Stimulated activated CD4-positive, alpha-beta T cell treated with anti-CD3 and anti-CD28 coated beads, Interleukin-1b, Interleukin-23, amount 100 ng/mL, for 4 hours (primary cell): ENCODE results near the gene CCDC90B.
"Not testable (repeated sequence)": the region's sequence is repeated elsewhere in the genome, so short reads cannot be mapped to it uniquely, and the experiment has no call there.

Source experiments
- DNase-seq, 2 donors: peaks; one replicate each; pipeline ENCODE4 v3.0.0-alpha.2; 2020; ENCODE audit warnings: low read depth in 2 of 2

CCDC90B gene, protein sequence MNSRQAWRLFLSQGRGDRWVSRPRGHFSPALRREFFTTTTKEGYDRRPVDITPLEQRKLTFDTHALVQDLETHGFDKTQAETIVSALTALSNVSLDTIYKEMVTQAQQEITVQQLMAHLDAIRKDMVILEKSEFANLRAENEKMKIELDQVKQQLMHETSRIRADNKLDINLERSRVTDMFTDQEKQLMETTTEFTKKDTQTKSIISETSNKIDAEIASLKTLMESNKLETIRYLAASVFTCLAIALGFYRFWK

DNA sequence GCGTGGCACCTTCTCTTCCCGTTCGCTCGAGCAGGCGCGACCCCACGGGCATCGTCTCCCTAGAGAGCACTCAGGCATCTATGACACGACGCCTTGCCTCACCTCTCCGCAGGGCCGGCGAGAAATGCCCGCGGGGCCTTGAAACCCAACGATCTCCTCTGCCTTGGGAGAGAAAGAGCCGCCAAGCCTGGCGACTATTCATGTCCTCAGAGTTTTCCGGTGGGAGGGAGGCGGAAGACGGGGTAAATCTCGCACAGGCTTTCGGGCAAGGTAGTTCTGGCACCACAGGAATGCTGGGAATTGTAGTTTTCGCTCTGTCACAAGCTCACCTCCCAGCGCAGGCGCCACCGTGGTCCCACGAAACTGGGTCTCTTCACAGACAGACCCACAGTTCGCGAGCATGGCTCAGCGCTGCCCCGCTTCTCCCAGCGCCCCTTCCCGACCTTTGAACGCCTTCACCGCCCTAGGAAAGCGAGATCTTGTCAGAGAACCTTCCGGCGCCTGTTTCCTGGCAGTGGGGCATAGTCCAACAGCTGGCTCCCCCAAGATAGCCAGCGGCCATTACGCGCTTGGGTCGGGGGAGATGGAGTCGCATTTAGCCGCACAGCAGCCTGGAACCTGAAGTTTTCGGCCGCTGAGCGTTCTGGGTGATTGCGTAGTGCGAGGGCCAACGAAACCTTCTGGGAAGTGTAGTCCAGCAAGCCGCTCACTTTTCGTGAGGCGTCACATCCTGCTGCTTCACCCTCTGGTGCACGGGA, at the start of gene CCDC90B:
CCDC90B (minus strand) TSS at position 597 of the 758 bp plus-strand sequence; CDS start at position 202, 395 bp downstream.
- peak; percentile 78 to 83 for DNase-seq

DNA sequence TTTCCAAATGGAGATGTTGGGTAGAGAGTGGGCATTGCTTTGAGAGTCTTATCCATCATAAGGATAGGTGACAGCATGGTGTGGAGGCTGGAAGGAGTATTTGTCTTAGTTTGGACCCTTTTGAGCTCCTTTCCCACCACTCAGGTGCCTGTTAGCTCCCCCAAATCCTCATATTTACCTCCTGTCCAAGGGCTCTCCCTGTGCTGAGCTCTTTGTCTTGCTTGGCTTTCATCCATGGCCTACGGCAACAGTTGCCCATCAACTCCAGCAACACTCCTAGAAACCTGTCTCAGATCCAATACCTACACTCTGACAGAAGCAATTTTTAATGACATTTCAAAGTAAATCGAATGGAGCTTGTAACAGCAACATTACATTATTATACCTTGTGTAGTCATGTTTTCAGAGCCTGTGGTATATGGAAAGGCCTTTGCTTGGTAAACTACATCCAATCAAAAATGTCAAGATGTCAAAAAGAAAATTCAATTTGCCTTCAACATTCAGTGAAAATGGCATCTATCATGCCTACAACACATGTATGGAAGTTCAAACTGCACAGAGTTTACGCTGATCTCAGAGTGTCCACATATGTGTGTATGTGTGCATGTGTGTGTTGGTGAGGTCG, 49.4 kb upstream of the CCDC90B start:
- no peak for DNase-seq

DNA sequence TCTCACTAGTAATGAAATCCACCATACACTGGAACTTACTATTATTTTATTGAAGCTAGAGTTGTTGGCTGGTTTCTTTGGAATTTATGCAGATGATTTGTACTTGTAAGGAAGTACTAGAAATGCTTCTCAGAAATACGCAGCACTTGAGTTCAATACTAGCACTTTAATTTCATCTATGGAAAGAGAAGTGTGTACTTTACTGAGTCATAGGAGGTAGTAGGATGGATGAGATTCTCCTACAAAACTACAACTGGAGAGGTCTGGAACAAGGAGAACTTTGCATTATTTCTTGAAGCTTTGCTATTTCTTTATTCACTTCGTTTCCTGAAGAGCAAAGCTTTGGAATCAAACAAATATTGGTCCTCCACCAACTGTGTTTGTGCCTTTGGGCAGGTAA, 44.1 kb upstream of the CCDC90B start:
- no peak for DNase-seq

DNA sequence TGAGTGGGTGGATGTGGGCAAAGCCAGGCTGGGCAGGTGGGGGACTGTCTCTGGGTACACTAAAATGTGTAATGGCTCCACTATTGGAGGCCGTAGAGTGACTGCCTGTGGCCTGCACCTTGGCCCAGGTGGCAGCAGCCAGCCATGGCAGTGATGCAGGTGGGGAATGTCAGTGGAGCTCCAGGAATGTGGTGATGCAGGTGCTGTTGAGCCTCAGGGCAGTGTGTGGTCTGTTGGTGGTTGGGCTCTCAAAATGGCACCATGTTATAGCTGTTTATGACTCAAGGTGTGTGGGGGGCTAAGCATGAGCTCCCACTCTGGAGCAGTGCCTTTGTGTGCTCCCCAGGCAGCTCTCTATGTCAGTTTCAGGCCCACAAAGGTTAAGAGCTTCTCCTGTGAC, 40.2 kb upstream of the CCDC90B start:
- DNase-seq = no peak

DNA sequence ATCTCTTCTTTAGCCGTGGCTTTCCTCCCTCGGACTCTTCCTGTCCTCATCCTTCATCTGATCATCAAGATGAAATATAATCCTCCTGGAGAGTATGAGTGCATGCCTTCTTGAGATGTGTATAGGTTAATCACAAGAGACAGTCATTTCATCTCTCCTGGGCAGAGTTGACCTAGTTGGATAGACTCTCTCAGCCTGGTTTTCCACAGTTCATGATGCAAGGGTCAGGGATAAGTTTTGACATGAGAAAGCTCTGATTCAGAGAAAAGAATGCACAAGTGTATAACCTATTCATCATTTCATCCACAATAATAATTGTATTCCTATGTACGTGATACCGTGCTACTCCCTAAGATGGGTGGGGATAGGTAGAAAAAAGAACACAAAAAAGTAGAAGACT, 33.2 kb upstream of the CCDC90B start:
- DNase-seq = no peak

DNA sequence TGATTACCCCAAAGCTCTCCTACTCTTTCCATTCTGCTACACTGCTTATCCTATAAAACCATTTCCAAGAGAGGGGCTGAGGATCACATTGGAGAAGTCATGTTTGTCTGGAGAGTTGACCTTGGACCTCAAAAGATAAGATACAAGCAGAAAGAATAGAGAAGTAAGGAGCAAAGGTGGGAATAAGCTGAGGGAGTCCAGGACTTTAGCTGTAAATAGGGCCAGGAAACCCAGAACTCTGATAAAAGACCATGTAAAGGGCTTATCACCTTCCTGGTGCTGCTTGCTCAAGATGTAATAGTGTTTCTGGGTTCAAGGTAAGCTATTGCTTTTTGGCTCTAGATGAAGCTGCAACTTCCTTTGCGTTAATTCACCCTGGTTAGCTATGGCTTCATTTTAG, 32.8 kb upstream of the CCDC90B start:
- DNase-seq = no peak

DNA sequence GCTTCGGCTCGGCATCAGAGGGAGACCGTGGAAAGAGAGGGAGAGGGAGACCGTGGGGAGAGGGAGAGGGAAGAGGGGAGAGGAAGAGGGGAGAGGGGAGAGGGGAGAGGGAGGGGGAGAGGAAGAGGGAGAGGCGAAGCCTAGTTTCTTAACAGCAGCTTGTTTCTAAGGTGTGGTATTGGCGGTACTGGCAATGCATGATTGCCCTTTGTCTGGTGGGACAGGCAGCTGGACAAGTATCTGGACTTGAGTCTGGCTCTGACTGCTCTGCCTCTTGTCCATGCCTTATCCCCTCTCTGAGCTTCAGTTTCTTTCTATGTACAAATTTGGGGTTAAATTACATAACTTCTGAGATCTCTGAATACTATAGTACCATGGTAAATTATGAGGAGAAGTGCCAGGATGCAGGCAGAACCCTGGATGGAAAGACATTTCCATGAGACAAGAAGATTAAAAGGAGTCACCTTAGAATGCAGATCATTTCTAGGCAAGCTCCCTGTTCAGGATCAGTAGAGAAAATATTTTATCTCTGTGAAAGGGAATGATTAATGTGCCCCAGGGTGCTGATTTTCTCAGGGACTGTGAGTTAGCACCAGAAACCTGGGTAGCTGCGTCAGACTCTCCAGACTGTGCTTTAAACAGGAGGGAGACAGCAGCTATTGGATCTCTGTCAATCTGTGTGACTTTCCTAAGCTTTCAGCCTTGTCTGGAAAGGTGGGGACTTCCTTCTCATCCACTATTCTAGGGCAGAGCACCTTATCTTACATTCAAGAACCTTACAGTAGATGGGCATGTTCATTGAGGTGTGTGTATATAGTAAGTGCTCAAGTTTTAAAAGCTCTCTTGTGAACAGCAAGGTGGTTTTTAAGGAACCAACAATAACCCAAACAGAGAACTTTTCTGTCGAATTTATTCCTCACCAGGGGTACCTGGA, 31.9 kb upstream of the CCDC90B start:
- no peak for DNase-seq

DNA sequence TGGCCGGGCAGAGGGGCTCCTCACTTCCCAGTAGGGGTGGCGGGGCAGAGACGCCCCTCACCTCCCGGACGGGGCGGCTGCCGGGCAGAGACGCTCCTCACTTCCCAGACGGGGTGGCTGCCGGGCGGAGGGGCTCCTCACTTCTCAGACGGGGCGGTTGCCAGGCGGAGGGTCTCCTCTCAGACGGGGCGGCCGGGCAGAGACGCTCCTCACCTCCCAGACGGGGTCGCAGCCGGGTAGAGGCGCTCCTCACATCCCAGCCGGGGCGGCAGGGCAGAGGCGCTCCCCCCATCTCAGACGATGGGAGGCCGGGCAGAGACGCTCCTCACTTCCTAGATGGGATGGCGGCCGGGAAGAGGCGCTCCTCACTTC, 30.7 kb upstream of the CCDC90B start:
- not testable (repeated sequence) for DNase-seq

DNA sequence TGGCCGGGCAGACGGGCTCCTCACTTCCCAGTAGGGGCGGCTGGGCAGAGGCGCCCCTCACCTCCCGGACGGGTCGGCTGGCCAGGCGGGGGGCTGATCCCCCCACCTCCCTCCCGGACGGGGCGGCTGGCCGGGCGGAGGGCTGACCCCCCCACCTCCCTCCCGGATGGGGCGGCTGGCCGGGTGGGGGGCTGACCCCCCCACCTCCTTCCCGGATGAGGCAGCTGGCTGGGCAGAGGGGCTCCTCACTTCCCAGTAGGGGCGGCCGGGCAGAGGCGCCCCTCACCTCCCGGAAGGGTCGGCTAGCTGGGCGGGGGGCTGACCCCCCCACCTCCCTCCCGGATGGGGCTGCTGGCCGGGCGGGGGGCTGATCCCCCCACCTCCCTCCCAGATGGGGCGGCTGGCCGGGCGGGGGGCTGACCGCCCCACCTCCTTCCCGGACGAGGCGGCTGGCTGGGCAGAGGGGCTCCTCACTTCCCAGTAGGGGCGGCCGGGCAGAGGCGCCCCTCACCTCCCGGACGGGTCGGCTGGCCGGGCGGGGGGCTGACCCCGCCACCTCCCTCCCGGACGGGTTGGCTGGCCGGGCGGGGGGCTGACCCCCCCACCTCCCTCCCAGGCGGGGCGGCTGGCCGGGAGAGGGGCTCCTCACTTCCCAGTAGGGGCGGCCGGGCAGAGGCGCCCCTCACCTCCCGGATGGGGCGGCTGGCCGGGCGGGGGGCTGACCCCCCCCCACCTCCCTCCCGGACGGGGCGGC, 30.2 kb upstream of the CCDC90B start:
- not testable (repeated sequence) for DNase-seq

DNA sequence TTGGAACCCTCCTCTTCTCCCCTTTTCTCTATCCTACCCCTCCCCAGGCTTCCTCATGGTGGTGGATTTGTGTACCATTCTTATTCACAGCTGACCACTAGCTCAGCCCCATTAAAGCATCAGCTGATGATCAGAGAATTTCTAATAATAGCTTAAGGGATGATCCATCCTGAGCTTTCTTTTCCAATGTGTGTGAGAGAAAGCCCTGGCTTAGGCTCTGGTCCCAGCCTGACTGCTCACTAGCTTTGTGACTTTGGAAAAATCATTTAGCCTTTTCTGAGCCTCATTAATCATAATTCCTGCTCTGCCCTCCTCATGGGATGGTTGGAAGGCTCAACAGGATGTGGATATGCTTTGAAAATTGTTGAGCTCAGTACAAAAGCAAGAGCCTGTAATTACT, 26.3 kb upstream of the CCDC90B start:
- no peak for DNase-seq

DNA sequence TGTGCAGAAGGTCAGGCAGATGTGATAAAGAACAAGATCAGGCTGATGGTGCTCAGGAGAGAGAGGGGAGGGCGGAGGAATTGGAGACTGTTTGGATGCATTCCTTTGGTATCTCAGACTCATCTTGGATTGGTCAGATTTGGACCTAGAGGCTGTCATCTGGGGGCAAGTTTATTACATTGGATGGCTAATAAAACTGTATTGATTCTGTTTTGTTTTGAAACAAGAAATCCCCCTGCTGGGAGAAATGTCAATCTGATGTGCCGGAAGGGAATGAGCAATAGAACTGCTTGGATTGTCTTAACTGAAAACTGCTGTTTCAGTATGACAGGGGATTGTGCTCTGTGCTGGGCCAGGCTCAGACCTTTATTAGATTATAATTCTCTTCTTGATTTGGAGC, 25.5 kb upstream of the CCDC90B start:
- no peak for DNase-seq

DNA sequence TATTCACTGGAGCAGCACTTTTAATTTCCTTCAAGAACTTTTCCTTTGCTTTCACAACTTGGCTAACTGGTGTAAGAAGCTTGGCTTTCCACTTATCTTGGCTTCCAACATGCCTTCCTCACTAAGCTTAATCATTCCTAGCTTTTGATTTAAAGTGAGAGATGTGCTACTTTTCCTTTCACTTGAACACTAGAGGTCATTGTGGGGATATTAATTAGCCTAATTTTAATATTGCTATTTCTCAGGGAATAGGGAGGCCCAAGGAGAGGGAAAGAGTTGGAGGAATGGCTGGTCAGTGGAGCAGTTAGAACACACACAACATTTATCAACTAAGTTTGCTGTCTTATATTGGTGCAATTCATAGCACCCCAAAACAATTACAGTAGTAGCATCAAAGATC, 24.6 kb upstream of the CCDC90B start:
- no peak for DNase-seq

DNA sequence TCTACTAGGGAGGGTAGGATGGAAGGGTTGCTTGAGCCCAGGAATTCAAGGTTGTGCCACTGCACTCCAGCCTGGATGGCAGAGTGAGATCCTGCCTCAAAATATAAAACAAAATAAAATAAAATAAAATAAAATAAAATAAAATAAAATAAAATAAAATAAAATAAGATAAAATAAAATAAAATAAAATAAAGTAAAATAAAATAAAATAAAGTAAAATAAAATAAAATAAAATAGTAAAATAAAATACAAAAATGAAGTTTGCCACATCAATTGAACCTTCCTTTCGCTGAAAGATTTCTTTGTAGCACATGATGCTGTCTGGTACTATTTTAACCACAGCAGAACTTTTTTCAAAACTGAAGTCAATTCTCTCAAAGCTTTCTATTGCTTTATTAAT, 22.4 kb upstream of the CCDC90B start:
- DNase-seq = not testable (repeated sequence)

DNA sequence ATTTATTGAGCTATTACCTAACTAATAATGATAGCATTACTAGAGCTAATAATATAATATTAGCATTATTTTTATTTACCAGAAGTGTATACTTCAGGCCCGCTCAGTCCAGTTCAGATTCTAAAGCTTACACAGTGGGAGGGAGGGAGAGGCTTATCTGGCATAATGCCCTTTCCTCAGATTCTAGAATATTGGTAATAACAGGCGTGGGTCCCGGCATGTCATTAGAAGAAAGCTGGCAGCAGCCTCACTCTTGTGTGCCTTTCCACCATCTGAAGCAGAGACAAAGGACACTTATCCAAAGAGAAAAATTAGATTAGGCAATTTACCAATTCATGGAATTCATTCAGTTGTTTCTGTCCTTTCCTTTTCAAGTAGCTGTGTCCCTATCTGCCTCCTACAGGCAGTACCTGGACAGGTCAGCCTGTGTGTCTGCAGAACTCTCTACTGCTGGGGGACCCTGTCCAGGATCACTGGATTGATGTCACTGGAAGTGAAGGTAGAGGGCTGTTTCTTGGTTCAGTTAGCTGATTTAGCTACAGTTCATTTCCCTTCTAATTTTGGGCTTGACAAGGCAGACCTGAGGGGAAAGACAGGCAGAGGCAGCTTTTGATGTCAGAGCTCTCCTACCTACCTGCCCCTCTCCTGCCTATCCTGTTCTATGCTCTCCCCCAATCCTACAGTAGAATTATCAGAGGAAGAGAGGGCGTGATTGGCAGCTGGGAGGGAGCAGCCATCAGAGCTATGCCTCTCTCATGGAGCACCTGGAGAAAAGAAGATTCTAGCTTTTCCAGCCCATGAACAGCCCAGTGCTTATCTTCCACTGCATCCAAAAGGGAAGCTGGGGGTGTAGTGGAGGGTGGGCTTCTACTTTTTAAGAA, 20.3 kb upstream of the CCDC90B start:
- DNase-seq = no peak

DNA sequence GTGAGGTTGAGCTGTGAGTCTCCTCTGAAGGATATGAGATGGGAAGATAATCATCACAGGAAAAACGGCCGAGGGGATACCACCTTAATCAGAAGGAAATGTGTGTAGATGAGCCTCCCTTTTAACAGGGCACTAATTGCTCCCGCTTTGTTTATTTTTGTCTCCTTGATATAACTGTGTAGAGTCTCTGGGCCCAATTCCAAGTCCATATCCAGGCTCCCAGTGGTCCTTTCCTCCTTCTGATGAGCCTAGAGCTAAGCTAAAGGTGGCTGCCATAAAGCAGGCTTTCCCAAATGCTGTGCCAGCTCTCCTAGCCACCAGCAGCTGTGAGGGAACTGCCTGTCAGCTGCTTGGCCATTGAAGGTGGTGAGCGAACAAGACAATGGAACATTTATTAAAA, 17.1 kb upstream of the CCDC90B start:
- no peak for DNase-seq

DNA sequence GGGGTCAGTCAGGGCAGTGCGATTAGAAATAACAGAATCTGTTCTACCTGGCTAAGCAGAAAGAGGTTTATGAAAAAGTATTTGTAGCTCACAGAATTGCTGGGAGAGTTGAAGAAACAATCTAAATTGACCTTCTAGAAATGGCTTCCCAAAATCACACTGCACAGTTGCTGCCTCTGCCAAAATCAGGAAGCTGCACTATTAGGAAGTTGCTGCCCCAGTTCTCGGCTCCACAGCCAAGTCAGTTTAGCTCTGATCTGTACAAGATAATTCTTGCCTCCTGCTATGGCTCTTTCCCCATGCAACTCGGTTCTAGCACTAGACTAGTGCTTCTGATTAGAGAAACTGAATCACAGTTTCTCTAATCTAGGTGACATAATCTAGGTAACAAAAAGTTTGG, 16.0 kb upstream of the CCDC90B start:
- no peak for DNase-seq

DNA sequence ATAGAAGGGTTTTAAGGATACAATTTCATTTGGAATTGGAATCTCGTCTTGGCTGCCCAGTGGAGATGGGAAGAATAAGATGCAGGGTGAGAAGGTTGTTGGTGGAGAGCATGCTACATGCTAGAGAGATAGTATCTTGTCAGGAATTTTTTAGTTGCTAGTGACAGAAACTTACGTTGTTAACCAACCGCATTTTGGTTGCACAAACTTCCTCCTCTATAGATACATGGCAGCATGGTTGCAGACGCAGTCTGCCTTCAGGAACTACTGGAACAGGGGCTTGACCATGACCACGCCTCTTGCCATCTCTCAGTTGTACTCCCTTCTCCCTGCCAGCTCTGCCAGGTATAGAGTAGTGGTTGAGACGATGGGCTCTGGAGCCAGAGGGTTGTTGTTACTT, 13.5 kb upstream of the CCDC90B start:
- no peak for DNase-seq

DNA sequence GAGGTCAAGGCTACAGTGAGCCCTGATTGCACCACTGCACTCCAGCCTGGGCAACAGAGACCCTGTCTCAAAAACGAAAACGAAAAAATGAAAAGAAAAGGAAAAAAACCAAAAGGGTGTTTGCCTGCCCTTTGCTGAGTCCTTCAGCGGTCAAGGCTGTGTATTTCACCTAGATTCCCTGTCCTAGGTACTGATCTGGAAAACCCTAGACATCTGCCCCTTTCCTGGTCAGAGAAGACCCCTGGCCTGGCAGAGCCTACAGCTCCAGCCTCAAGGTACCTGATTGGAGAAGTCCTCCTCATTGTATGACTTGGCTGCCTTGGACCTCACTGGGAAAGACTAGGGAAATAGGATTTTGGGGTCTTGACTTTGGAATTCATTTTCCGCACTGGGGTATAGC, 8.0 kb upstream of the CCDC90B start:
- no peak for DNase-seq

DNA sequence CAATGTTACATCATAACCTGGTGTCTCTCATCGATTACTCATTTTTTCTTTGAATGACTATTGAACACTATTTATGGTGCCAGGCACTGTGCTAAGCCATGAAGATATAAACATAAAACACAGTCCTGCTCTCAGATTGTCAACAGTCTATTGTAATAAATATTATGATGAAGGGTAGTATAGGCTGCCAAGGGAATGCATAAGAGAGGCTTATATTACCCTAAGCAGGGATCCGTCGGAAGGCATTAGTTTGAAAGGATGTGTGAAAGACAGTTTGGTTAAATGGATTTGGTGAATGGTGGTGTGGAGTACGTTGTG, 7.2 kb upstream of the CCDC90B start:
- DNase-seq = no peak

DNA sequence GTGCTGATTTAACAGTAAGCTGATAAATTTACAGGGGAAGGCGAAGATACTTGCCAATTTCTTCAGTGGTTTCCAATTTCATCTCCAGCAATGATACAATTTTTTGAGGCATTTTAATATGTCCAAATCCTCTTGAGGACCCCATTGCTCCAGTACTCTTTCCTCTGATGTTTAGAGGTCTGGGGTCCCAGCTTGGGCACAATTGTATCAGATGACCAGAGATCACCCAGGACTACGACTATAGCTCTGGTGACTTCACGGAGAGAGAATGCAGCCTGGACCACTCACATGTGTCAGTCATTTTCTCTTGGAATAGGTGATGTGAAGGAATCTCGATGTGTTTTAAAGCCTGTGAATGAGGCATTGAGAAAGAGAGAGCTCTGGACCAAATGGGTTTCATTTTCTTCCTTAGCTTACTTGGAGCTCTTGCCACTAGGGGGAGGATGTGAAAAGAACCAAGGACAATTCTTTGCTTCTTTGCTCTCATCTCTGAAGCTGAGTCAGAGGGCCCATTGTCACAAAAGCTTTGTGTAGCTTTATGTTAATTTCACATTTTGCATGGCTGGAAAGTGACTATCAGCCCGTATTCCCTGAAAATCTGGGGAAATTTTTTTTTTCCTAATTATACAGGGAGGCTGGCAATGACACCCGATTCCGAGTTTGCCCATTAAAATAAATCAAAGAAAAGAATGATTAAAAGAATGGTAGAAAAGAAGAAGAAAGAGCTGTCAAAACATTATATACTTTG, 6.7 kb upstream of the CCDC90B start:
- DNase-seq = peak in 1 of 2 donors; percentile 23
